Left renal pelvis (tissue), 4 donors: Measurements from ENCODE around the gene RMND5A. TPM values are rescaled to one million over a fixed set of nuclear protein-coding genes. Genes with fewer than 3 reads are reported as not detected.
"Not testable (repeated sequence)": the region's sequence is repeated elsewhere in the genome, so short reads cannot be mapped to it uniquely, and the experiment has no call there.

Source experiments
- DNase-seq, 4 donors: peaks; one replicate each; pipeline ENCODE4 v3.0.0-alpha.2; 2013; ENCODE audit warnings: low read depth in 4 of 4, low spot score in 3 of 4
- polyA plus RNA-seq, 4 donors: library from polyadenylated mRNA; unstranded; fragments of 120-200 nt; gene quantifications; one replicate each; pipeline ENCODE4 v1.2.1, GENCODE V29; 2013; ENCODE audit not compliant: insufficient read length in 4 of 4

The RMND5A gene
- polyA plus RNA-seq, 4 donors: 38.6 to 65.4 (median 61.9) TPM

DNA sequence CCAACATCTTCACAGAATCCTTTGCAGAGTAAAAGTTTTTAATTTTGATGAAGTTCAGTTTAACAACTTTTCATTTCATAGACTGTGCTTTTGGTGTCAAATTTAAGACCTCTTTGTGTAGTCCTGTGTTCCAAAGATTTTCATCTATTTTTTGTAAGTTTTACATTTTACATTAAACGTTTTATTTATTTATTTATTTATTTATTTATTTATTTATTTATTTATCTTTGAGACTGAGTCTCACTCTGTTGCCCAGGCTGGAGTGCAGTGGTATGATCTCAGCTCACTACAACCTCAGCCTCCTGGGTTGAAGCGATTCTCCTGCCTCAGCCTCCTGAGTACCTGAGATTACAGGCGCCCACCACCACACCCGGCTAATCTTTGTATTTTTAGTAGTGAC, 12.0 kb upstream of the RMND5A start:
- DNase-seq: not testable (repeated sequence)

DNA sequence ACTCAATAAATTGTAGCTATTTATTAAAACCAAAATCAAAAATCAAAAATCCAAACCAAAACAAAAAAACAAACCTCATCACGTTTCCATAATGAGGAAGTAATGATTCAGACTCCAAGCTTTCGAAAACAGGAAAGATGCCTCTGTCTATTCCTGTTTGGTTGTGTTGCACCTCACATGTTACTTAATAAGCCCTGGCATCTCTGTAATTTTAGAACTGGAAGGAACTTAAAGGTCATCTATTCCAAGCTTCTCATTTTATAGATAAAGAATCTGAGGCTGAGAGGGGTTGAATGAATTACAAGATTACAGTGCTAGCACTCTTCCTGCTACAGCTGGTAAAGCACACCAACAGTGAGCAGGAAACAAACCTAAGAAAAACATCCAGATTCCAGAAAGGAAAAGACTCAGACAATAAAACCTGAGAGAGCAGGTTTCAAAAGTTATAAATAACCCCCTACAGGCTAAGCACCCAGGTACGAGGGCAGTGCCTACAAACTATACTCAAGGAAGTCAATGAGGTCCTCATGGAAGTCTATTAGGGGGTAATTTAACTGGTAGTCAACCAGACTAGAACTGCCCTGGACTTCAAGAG, 5.4 kb upstream of the RMND5A start:
- DNase-seq: not testable (repeated sequence)

DNA sequence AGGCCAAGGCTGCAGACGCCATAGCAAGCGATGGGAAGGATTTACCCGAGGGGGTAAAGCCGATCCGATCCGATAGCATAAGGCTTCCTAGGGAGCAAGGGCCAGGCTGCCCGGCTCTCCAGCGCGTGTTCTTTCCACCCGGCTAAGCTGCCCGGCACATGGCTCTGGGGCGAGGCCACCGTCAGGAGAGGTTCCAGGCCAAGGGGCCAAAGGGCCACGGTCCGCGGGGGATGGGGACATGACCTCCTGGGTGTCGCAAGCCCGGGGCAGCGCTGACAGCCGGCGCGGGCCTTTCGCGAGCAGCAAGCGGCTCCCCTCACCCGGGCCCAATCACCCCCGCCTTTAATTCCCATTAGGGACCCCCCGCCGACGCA, 841 bp upstream of the RMND5A start:
- not testable (repeated sequence) for DNase-seq

DNA sequence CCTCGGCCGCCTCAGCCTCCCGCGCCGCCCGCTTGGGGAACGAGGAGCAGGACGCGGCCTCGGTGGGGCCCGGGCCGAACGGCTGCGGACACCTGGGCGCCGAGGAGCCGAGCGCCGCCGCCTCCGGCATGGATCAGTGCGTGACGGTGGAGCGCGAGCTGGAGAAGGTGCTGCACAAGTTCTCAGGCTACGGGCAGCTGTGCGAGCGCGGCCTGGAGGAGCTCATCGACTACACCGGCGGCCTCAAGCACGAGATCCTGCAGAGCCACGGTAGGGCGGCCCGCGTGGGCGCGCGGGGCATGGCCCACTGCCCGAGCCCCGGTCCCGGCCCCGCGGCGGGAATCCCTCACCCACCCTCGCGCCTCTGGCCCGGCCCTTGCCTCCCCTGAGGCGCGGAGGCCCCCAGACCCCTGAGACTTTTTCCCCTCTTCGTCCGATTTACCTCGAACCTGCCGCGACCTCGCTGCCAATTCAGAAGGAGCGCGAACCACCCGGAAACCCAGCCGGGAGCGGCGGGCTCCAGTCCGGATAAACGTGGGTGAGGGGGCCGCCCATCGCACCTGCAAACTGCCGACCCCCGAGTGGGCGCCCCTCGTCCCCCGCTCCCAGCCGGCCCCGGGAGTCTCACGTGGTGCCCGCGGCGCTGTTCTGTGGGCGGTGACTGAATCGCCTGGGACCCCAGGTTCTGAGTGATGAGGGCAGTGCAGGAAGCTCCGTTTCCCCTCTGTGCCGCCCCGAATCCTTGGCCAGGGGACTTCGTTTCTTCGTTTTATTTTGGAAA, 639 bp downstream of the RMND5A start:
- DNase-seq: not testable (repeated sequence)

DNA sequence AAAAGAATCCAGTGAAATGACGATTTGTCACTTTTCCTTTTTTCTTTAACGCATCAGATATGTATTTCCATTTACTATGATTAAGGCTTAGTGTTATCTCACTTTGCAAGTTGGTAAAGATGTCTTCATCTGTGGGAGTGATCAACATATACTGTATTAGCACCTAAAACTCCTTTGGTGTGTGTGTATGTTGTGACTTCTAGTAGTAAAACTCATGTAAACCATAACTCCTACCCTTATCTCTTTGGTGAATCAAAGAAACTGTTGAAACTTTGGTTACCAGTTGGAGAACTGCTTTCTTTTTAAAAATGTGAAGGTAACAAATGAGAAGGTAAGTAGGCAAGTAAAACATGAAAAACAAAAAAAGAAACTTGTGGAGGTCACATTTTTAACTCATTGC, 5.6 kb downstream of the RMND5A start:
- DNase-seq: not testable (repeated sequence)

DNA sequence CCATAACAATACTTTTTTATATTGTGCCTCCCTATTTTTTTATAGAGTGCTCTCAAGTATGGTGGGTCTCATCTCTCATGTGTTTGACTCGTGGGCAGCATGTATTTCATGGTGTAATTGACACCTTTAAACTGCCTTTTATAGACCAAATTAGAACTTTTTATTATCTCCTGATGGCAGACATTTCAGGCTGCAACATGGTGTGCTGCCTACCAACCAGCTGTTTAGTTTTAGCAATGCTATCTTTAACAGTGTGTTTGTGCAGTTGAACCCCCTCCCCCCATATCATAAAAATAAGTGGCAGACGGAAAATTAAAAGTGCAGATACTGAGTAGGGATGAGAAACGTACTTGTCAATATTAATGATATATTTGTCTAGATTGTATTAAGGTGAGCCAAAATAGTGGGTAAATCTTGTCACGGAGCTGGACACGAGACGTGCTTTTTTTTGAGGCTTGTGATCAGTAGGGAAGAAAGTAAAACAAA, 12.0 kb downstream of the RMND5A start:
- DNase-seq: not testable (repeated sequence)

DNA sequence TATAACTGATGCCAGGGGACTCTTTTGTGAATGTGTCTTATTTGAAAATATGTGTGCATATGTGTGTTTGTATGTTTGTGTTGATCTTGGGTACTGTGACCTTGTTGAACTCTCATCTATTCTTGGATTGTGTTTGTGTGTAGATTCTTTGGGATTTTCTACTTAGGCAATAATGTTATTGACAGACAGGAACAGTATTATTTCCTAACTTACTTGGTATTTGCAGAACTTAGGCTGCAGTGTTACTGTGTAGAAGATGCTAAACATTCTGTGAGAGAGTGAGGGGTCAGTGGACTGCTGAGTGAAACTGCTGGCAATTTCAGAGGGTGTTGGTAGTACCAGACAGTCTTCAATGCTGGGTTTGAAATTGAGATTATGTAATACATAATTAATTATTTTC, 12.7 kb downstream of the RMND5A start:
- DNase-seq: not testable (repeated sequence)

DNA sequence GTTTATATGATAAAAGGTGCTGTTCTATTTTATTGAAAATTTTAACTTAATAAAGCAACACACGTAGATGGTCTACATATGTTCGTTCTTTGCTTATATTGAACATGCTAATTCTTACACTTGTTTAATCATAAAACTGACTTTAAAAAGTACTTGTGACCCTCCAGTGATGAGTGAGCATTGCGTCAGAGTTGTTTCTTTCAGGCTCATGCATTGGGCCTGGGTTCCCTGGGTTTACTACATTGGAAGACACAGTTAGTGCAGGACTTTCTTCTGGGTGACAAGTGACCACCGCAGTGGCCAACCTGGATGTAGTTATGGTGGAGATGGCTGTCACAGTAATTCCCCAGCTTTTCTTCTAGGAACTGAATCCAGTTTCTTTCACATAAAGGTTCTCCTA, 13.4 kb downstream of the RMND5A start:
- not testable (repeated sequence) for DNase-seq

DNA sequence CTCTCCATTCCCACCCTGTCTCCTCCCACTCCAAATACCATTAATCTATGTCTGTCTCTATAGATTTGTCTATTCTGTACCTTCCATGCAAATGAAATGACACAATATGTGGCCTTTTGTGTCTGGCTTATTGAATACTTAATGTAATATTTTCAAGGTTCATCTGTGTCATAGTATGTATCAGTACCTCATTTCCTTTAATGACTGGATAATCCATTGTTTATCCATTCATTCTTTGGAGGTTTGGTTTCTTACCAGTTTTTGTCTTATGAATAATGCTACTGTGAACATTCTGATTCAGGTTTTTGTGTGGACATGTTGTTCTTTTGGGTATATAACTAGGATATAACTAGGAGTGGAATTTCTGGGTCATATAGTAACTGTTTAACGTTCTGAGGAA, 14.8 kb downstream of the RMND5A start:
- not testable (repeated sequence) for DNase-seq

DNA sequence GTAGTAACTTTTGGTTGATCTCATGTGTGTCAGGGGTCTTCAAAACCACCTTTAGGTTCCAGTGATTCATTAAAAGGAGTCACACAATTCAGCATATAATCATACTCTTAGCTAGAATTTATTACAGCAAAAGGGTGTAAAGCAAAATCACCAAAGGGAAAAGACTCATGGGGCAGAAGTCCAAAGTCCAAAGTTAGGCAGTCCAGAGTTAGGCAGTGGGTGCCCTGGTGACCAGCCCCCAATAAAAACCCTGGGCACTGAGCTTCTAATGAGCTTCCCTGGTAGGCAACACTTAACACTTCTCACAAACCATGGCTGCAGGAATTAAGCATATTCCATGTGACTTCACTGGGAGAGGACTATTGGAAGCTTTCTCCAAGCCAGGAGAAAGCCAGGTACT, 19.4 kb downstream of the RMND5A start:
- DNase-seq: not testable (repeated sequence)

DNA sequence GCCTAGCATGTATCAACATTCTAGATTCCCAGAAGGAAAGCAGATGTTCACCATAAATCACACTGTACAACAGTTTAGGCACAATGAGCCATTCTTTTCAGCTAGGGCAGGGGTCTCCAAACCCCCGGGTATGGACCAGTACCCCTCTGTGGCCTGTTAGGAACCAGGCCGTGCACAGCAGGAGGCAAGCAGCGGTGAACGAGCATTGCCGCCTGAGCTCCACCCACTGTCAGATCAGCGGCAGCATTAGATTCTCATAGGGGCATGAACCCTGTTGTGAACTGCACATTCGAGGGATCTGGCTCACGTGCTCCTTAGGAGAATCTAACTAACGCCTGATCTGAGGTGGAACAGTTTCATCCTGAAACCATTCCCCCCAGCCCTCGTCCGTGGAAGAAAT, 19.8 kb downstream of the RMND5A start:
- not testable (repeated sequence) for DNase-seq

DNA sequence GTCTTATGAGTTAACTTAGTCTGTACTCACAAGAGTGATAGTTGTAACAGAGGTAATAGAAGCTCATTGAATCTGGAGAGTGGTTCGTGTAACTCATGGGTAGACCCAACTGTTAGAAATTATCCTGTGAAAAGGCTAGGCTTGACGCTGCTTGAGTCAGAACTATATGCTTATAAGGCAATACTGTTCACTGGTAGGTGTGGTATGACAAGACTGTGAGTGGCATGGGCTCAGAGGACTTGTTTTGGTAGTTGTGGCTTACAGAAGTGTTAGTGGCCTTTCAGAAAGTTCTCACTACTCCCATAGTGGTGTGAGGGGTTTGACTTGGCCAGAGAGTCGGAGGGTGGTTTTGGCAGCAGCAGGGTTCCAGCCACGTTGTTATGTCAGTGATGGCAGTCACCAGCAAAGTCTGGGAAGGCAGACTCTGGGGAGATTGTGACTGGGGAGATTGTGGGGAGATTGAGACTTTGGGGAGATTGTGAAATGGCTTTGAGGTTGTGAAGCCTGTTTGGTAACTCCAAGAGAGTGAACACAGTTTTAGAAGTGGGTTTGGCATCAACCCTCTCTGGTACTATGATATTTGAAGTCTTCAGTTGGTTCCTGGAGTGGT, 21.9 kb downstream of the RMND5A start:
- not testable (repeated sequence) for DNase-seq

DNA sequence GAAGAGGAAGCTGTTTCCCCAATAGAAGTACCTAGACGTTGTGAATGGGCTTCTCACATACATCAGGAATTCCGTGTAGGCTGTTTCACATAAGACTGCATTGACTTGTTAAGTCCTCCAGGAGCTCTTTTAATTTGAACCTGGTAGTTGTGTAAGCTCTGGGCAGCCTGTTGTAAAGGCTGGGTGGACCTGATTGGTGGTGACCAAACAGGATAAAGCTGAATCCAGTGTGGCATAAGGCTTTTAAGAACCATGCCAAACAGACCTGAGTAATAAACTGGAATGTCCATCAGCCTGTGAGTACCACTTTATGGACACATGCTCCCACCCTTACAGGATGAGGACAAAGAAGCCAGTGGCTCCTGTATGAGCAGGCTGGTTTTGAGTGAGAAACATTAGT, 24.1 kb downstream of the RMND5A start:
- no peak for DNase-seq

DNA sequence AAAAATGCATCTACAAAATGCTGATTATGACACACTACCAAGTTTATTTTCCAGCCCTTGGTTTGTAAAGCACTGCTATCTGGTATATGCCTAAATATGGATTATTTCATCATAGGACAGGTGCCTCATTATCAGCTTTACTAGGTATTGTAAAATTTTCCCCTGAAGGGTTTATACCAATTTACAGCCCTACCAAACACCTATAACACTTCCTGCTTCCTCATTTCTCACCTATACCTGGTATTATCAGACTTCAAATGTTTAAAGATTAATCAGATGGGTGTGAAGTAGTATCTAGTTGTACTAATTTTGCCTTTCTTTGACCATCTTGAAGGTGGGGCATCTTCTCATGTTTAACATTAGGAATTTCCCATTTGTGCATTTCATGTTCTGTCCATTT, 26.8 kb downstream of the RMND5A start:
- DNase-seq: no peak

DNA sequence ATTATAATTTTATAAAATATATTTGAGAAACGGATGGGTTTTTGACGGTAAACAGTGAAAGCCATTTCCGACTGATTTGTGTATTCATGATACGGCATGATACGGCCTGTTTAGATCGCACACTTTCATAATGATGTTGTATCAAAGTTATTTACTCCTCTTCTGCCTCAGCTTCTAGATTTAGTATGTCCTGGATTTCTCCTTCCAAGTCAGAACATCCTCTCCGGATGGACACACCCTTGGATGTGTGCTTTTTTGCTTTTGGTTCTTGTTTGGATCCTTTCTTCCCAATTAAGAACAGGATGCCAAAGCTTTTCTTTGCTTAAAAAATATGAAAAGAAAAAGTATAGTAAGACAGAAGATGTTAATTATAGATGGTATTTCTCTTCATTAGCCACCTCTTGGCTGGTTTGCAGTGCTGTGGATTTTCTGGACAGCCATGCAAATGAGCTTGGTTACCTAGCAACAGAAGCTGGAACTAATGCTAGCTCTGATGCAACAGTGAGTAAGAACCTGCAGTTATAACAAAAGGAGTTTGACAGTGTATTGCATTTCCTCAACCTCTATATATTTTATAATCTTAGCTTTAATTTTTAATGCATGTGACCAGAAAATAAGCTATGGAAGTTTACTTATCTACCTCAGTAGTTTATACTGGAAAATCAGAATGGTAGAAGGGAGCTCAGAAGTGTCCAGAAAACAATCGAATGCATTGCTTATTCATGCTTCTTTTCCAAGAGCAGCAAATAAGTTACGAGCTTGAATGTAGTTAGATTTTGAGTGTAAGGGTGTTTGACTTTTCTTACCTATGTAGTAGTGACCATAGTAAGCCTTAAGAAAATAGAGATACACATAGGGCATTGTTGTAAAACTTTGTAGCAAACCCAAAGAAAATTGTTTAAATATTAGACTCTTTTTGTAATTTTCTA, 27.9 kb downstream of the RMND5A start:
- no peak for DNase-seq

DNA sequence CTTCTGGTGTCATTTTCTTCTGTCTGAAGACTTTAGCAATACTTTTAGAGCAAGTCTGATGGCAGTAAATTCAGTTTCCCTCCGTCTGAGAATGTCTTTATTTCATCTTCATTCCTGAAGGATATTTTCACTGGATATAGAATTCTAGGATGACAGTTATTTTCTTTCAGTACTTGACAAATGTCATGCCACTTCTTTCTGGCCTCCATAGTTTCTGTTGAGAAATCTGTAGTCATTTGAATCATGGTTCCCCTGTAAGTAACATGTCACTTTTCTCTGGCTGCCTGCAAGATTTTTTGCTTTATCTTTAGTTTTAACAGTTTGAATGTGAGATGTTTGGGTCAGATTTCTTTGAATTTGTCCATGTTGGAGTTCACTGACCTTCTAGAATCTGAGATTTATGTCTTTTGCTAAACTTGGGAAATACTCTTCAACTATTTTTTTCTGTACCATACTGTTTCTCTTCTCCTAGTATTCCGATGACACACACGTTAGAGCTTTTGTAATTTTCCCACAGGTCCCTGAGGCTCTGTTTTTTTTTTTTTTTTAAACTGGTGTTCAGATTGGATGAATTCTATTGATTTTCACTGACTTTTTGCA, 30.2 kb downstream of the RMND5A start:
- no peak for DNase-seq

DNA sequence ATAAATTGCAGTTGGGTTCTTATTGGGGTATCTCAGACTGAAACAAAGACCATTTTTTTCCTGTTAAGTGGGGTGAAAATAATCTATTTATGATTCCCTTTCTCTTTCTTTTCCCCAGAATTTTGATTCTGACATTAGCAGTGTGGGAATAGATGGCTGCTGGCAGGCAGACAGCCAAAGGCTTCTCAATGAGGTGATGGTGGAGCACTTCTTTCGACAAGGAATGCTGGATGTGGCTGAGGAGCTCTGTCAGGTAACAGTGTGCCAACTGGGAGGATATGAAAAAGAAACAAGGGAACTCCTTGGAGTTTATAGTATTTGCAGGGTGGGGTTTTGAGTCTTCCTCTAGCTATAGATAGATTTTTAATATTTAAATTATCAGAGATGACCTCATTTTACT, 31.7 kb downstream of the RMND5A start:
- DNase-seq: no peak

DNA sequence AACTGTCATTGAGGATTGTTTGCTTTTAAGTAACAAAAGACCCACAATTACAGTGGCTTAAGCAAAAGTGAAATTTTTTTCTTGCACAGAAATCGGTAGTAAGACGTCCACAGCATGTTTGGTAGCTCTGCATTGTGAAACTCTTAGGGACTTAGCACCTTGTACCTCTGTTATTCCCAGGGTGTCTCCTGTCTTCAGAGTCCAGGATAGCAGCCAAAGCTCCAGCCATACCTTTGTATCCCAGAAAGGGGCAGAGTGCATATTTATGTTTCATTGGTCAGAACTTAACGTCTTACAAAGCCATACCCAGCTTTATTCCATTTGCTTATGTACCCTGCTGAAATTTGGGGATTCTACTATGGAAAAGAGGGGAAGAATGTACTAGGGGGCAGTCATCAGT, 32.8 kb downstream of the RMND5A start:
- no peak for DNase-seq

DNA sequence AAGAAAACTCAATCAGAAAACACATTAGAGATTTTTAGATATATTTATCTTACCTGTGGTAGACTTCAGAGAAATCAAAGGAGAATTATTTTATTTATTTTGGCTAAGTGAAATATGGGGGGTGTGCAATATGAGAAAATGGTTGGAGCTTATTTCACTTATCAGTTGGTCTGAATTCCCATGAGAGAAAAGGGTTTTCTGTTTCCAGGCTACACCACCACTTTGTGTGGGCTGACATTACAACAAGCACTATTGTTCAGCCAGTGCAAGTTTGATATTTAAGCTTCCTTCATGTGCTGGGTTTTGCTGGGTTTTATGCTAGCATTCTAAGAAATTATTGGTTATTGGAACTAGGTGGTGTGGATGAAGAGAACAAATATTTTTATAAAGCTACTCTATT, 33.5 kb downstream of the RMND5A start:
- no peak for DNase-seq

DNA sequence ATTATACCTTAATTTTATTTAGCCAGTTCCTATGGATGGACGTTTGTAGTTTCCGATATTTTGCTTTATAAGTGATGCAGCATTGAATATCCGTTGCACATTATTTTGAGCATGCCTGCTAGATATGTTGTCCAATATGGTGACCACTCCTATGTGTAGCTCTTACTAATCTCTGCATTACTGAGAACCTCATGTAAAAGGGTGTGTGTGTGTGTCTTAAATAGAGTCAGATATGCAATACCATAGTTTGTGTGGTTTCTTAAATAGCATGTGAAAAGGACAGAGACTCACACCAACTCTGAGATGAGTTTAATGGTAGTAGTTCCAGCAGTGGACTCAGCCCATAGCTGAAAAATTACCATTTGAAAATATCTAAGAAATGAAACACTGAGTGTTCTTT, 38.3 kb downstream of the RMND5A start:
- DNase-seq: no peak
